Mesenteric fat pad (tissue), 1 donor: ENCODE measurements around the gene ELP4. TPM values are rescaled to one million over a fixed set of nuclear protein-coding genes. Genes with fewer than 3 reads are reported as not detected.

Source experiments
- DNase-seq: peaks from one replicate; pipeline ENCODE4 v3.0.0-alpha.2; 2020; ENCODE audit warnings: low spot score
- total RNA-seq: library from RNA; stranded (reverse); fragmentation: NEBNext Ultra II Directional; extraction: Animal tissue kit (Norgen Biotek cat#: 25700); gene quantifications from one replicate; pipeline ENCODE4 v1.2.1, GENCODE V29; 2021
- donor health status: DM: yes; HTN: yes; CAD: no.

ELP4 gene
- total RNA-seq, 1 donor from 2014 or later = 16.4 TPM

DNA sequence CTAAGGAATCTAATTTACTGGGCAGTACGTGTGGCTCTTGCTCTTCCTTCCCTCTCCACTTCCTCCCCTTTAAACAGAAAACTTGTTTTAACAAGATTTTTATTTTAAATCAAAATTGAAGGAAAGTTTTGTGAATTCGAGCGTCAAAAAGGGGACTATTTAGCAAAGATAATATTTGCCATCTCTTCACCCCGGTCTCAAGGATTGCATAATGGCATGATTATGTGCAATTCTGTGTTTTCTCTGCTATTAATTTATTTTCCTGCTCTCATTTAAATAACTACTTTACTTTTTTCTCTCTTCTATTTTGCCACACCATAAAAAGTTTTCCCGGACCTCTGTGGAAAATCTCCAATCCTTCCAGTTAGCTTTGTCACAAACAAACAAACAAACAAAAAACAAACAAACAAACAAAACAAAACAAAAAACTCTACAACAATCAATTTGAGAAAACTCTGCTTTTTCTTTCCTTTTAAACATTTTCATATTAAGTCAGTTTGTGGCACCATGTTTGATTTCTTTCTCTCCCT, 311.7 kb downstream of the ELP4 start:
- no peak for DNase-seq

GRCh38 chr11:31821766-31822165, 312.2 kb downstream of the ELP4 start:
- DNase-seq = no peak

GRCh38 chr11:31822175-31822926, 312.8 kb downstream of the ELP4 start:
- DNase-seq = no peak

GRCh38 chr11:31822927-31823643, 313.5 kb downstream of the ELP4 start:
- no peak for DNase-seq

DNA sequence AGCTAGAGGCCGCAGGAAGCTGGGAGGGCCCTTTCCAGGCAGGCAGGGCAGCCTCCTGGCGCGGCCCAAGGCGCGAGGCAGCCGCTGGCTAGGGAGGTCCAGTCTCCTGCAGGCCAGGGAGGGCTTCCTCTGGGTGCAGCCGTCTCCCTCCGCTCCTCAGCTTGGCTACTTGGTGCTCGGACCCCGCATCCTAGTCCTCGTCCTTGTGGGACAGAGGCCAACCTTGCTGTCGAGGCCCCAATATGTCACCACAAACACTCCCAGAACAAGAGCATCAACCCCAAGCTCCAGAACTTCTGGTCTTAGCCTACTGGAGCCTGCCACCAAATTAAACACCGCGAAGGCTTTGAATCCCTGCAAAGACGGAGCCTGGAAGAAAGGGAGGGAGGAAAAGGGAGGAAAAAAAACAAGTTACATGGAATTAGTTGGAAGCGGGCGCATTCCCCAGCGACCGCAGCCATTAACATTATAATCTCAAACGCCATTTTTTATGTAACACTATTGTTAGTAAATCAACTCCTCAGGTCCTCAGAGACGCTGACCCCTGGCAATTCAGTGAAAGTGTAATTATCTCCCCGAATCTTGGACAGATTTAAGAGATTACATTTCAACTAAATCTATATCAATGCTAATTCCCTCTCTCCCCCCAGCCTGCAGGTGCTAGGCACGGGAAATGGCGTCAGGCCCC, 314.2 kb downstream of the ELP4 start:
- DNase-seq = no peak

GRCh38 chr11:31824332-31824878, 314.8 kb downstream of the ELP4 start:
- DNase-seq = no peak

DNA sequence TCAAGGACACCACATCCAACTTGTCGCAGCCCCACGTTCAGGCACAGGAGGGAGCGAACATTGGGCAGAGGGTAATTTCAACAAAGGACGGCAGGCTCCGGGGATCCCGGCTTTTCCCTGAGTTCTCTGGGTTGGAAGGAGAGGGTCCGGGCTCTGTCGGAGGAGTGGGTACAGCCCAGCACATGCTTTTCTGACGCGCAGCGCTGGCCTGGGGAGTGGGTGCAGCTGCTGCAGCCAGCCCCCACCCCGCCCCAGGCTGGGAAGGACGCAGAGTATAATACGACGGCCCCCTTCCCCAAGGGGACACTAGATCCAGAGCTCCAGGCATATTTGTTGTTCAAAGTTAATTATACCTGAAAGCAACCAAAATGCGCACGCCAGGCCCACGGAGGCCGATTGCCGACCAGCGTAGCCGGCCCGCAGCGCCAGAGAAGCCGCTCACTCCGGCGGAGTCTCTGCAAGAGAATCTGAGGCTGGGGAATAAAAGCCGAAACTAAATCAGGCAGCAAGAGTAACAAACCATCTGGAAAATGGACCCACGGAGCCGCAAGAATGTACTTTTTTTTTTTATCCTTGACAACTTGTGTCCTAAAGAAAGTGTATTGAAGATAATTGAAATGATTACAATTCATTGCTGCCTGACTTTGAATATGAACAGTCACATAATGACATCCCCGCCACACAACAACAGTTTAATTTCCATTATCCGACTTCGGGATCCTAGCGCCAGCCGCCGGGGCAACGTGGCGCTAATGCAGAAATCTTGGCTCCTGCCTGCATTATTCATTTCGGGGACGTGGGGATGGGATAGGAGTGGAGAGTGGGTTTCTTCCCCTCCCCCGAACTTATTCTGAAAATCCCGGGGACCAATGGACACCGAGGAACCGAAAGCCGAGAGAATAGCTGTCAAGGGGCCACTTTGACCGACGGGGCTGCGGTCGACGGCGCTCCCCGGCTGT, 315.6 kb downstream of the ELP4 start:
- DNase-seq = no peak

GRCh38 chr11:31825838-31826484, 316.4 kb downstream of the ELP4 start:
- DNase-seq = no peak

GRCh38 chr11:31826536-31827438, 317.2 kb downstream of the ELP4 start:
- DNase-seq = no peak

GRCh38 chr11:31827455-31828206, 318.1 kb downstream of the ELP4 start:
- no peak for DNase-seq

GRCh38 chr11:31828217-31828616, 318.6 kb downstream of the ELP4 start:
- no peak for DNase-seq

DNA sequence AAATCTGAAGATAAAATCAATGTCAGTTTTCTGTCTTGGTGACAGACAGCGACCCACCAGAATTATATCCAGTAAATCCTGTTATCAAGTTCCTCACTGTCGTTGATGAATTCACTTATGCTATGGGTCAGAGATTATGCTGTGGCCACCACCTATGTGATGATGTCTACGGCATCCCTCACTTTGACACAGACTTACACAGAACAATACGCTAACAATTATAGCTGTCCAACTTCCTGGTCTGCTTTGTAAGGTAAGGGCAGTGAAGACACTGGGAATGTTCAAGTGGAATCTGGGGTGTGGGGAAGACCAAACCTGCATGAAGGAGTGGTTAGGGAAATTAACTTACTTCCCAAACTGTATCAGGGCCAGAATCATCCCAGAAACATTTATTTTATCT, 320.8 kb downstream of the ELP4 start:
- DNase-seq = no peak

DNA sequence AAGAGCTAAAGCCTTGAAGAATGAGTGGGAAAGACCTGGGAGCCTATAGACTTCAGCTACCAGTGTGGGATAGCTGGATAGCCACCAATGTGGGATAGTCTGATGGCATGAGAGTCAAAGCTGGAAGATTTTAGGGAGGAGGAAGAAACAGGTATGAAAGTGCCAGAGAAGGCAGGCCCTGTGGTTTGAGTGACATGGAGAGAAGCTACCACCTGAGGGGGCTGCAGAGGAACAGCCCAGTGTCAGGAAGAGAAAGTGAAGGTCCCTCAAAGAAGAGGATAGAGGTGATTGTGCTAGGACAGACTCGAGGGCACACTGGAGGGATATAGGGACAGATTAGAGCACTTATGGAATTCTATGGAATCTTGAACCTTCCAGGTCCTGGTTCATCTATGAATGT, 324.7 kb downstream of the ELP4 start:
- DNase-seq = no peak

Other genes starting within 250 kb of the ELP4 start
- not detected for gene DCDC1, start 140.0 kb upstream of the ELP4 start, total RNA-seq
- gene DNAJC24, start 139.9 kb upstream of the ELP4 start, total RNA-seq = 16.2 TPM
- gene IMMP1L, start 145 bp upstream of the ELP4 start, total RNA-seq = 9.4 TPM